ENCODE measurements around the gene UNC13D. TPM values are rescaled to one million over a fixed set of nuclear protein-coding genes. Genes with fewer than 3 reads are reported as not detected.

UNC13D gene
- total and polyA plus RNA-seq, 9 of the 15 experiments (the other 6 are each of a cell fraction or from before 2014, with no cell fraction given): 0.86 to 244 (median 69.2) TPM

GRCh38 chr17:75795820-75796607, 48.2 kb downstream of the UNC13D start:
- Histone ChIP-seq H3K27me3 (ENCODE audit: control insufficient read depth in 2 of 2, insufficient read depth in 2 of 2, low read length in 2 of 2) (no peaks in the 10 kb centered on the region), H3K9me3 (replicated peaks; ENCODE audit: control insufficient read depth, insufficient read depth, low read depth, low read length) (no peaks in the 10 kb centered on the region), H3K4me3 (no peak overlapping the region), H3K4me1 (replicated peaks in 1 of 2; ENCODE audit: control insufficient read depth in 2 of 2, insufficient read depth in 2 of 2, low read length in 2 of 2) (no peaks in the 10 kb centered on the region), H3K36me3 (ENCODE audit: control insufficient read depth, insufficient read depth, low read length) (peaks cover 60% of the 10 kb centered on the region; the same call in 2 of the 3 replicates), H2AFZ (ENCODE audit: low read depth, low read length) (no peak overlapping the region), H3K27ac (ENCODE audit: extremely low read depth, low read depth, low read length) (no peak overlapping the region), H3K9ac (ENCODE audit: insufficient read depth in 1 of 2, low read depth in 2 of 2, low read length in 2 of 2) (no peak overlapping the region), H3K9me1 (ENCODE audit: control insufficient read depth, insufficient read depth, low read length) (no peaks in the 10 kb centered on the region), H3K4me2 (ENCODE audit: insufficient read depth, low read length) (no peak overlapping the region), H3K79me2 (ENCODE audit: control insufficient read depth, insufficient read depth, low read length) (peaks cover 11% of the 10 kb centered on the region; the same call in 1 of the 3 replicates), H4K20me1 (replicated peaks; ENCODE audit: control insufficient read depth, insufficient read depth, low read length) (no peaks in the 10 kb centered on the region)
- no peak for DNase-seq (ENCODE audit: extremely low read depth in 1 of 4, low spot score in 3 of 4)
- in situ Hi-C loops (cut with MboI): no loop called here
- POLR2A ChIA-PET: interaction anchor here (0.5 to 6.5 kb wide), 7 partner anchors 8 to 30 kb away, joined by 3 to 62 read pairs (median 7); partner anchors contain the start of gene UNK
- intact Hi-C loops (cut with micrococcal nuclease): no loop called here
- CTCF ChIA-PET (ENCODE audit: low intra/inter-chr PET ratio): no interaction called here
- no TSS peak for BruUV-seq (replicated peaks)
- 81% methylated on average over 8 of the region's 8 CpGs for WGBS (ENCODE audit: insufficient coverage, low coverage, missing lambda C conversion rate)
- no peak for FAIRE-seq
- no peak for ATAC-seq
- TF ChIP-seq CREB1 (IDR thresholded peaks at IDR 0.05): no peak
- TF ChIP-seq CREB1 (CRISPR knock-in tag; IDR thresholded peaks at IDR 0.05): no peak
- no peak for TF ChIP-seq POU5F1 (IDR thresholded peaks at IDR 0.05; ENCODE audit: borderline replicate concordance, low read depth, low read length, partially characterized antibody)
- no peak for TF ChIP-seq SMARCE1 (IDR thresholded peaks at IDR 0.05)
- TF ChIP-seq ZBTB5 (IDR thresholded peaks at IDR 0.05): no peak
- no peak for TF ChIP-seq FOXJ2 (tag; IDR thresholded peaks at IDR 0.05)
- TF ChIP-seq ZNF766 (CRISPR knock-in tag; conservative IDR thresholded peaks at IDR 0.05): no peak
- no peak for TF ChIP-seq PTRF (tag; IDR thresholded peaks at IDR 0.05)
- no peak for TF ChIP-seq BDP1 (IDR thresholded peaks at IDR 0.05; ENCODE audit: insufficient read depth, insufficient read length)
- TF ChIP-seq HMGXB4 (CRISPR knock-in tag; IDR thresholded peaks at IDR 0.05): no peak
- no peak for TF ChIP-seq STAT5B (CRISPR knock-in tag; IDR thresholded peaks at IDR 0.05)
